Measurements from ENCODE around the gene C1R.

The C1R gene

GRCh38 chr12:7096006-7096932 is 4.0 kb upstream of the C1R start:
- DNase-seq = no peak

- DNase-seq = no peak
These were observed 1.6 kb upstream of the C1R start for GRCh38 chr12:7093892-7094291.

- no peak for DNase-seq
These were observed 1.2 kb upstream of the C1R start for GRCh38 chr12:7093486-7093885.

GRCh38 chr12:7092986-7093460 is 778 bp upstream of the C1R start:
- DNase-seq = no peak

GRCh38 chr12:7091660-7092228 is 501 bp downstream of the C1R start:
- no peak for DNase-seq

- no peak for DNase-seq
These were observed 1.1 kb downstream of the C1R start for GRCh38 chr12:7091171-7091570.

- no peak for DNase-seq
These were observed 1.8 kb downstream of the C1R start for GRCh38 chr12:7090222-7090998.

- no peak for DNase-seq
These were observed 2.9 kb downstream of the C1R start for GRCh38 chr12:7089196-7089871.

GRCh38 chr12:7083125-7083524 is 9.1 kb downstream of the C1R start:
- no peak for DNase-seq

- no peak for DNase-seq
These were observed 11.2 kb downstream of the C1R start for GRCh38 chr12:7081037-7081436.

- DNase-seq = no peak
These were observed 12.5 kb downstream of the C1R start for GRCh38 chr12:7079826-7080125.

- DNase-seq = no peak
These were observed 14.1 kb downstream of the C1R start for GRCh38 chr12:7078163-7078562.

- no peak for DNase-seq
These were observed 15.8 kb downstream of the C1R start for GRCh38 chr12:7076493-7076892.

GRCh38 chr12:7075939-7076338 is 16.3 kb downstream of the C1R start:
- no peak for DNase-seq

GRCh38 chr12:7075518-7075917 is 16.7 kb downstream of the C1R start:
- DNase-seq = no peak

- no peak for DNase-seq
These were observed 18.3 kb downstream of the C1R start for GRCh38 chr12:7073946-7074345.

GRCh38 chr12:7072554-7072953 is 19.7 kb downstream of the C1R start:
- DNase-seq = no peak

GRCh38 chr12:7072035-7072434 is 20.2 kb downstream of the C1R start:
- no peak for DNase-seq

- no peak for DNase-seq
These were observed 22.9 kb downstream of the C1R start for GRCh38 chr12:7069386-7069785.

- DNase-seq = no peak
These were observed 23.3 kb downstream of the C1R start for GRCh38 chr12:7068994-7069346.

GRCh38 chr12:7068240-7068993 is 23.8 kb downstream of the C1R start:
- DNase-seq = no peak

GRCh38 chr12:7067096-7067495 is 25.1 kb downstream of the C1R start:
- DNase-seq = no peak

GRCh38 chr12:7066596-7066995 is 25.6 kb downstream of the C1R start:
- DNase-seq = no peak
